Measurements from ENCODE around the gene ASCC3. TPM values are rescaled to one million over a fixed set of nuclear protein-coding genes. Genes with fewer than 3 reads are reported as not detected.

ASCC3 gene
- total RNA-seq, 2 experiments from 2014 or later: 28.5 to 47.5 TPM

DNA sequence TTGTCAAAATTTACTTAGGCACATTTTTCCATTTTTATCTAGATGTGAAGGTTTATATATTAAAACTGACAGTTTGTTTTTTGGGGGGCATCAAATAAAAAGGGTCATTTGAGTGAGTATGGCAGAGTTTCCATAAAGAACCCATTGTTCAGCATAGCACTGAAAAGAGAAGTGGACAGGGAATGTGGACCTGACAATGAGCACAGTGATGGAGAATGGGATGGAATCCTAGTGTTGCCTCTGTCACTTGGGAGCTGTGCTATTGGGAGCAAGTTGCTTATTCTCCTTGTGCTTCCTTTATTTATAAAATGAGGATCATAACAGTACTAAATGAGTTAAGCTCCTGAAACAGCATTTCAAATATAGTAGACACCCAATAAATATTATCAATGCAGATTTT, 285.7 kb downstream of the ASCC3 start:
- Histone ChIP-seq H3K79me2 (ENCODE audit: insufficient read depth, low read depth, low read length) (no peaks in the 10 kb centered on the region), H3K9me2 (ENCODE audit: insufficient read depth, low read length) (no peaks in the 10 kb centered on the region), H3K4me2 (ENCODE audit: low read length) (no peak overlapping the region), H3K4me1 (ENCODE audit: insufficient read depth, low read length, poor library complexity, severe bottlenecking) (no peaks in the 10 kb centered on the region), H3K27ac (ENCODE audit: low read depth, low read length, poor library complexity, severe bottlenecking) (no peak overlapping the region), H3K9me3 (ENCODE audit: low read length) (no peaks in the 10 kb centered on the region), H3K4me3 (ENCODE audit: low read depth, low read length, poor library complexity, severe bottlenecking) (no peak overlapping the region), H3K36me3 (ENCODE audit: insufficient read depth, low read length) (no peaks in the 10 kb centered on the region), H4K20me1 (ENCODE audit: insufficient read depth, low read length) (no peaks in the 10 kb centered on the region), H2AFZ (ENCODE audit: low read length) (no peak overlapping the region)
- TF ChIP-seq, protein P1, sequence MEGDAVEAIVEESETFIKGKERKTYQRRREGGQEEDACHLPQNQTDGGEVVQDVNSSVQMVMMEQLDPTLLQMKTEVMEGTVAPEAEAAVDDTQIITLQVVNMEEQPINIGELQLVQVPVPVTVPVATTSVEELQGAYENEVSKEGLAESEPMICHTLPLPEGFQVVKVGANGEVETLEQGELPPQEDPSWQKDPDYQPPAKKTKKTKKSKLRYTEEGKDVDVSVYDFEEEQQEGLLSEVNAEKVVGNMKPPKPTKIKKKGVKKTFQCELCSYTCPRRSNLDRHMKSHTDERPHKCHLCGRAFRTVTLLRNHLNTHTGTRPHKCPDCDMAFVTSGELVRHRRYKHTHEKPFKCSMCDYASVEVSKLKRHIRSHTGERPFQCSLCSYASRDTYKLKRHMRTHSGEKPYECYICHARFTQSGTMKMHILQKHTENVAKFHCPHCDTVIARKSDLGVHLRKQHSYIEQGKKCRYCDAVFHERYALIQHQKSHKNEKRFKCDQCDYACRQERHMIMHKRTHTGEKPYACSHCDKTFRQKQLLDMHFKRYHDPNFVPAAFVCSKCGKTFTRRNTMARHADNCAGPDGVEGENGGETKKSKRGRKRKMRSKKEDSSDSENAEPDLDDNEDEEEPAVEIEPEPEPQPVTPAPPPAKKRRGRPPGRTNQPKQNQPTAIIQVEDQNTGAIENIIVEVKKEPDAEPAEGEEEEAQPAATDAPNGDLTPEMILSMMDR (conservative IDR thresholded peaks at IDR 0.05; ENCODE audit: low read length): no peak
- no peak for TF ChIP-seq EZH2phosphoT487 (IDR thresholded peaks at IDR 0.05; ENCODE audit: borderline replicate concordance, low read depth, low read length)
- intact Hi-C loops (cut with micrococcal nuclease; ENCODE audit: unreplicated experiment): no loop called here
- ChIA-PET POLR2A (interaction anchor here (0.6 kb wide), 1 partner anchor 384 kb away, joined by 3 read pairs; no protein-coding TSS in a partner anchor), CTCF (ENCODE audit: unreplicated experiment) (no interaction called here)
- DNase-seq (ENCODE audit: low spot score): no peak
- BruUV-seq (replicated peaks): no TSS peak

DNA sequence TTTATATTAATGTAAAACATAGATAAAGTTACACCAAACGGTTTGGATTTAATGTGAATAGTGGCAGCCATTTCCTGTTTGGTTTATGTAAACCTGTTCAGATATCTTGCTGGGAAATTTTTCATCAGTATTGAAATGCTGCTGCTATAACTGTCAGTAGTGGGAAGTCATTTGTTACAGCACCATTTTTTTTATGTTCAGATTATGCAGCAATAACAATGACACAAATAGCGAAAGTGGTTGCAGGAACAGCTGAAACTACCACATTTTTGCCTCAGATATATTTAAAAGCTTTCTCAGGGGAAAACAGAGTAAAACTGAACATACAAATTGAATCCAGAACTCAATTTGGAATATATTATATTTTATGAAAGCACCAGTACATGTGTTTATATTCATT, 287.6 kb downstream of the ASCC3 start:
- POLR2A ChIA-PET: interaction anchor here (2.4 kb wide), 1 partner anchor 12 kb away, joined by 6 read pairs; no protein-coding TSS in a partner anchor
- H3K9me2 ChIP-seq (ENCODE audit: insufficient read depth, low read length): no peaks in the 10 kb centered on the region
- no TSS peak for BruUV-seq (replicated peaks)
- H3K9me3 ChIP-seq (ENCODE audit: low read length): no peaks in the 10 kb centered on the region
- H3K36me3 ChIP-seq (ENCODE audit: insufficient read depth, low read length): no peaks in the 10 kb centered on the region; the same call in 1 of the 2 replicates
- no peak for DNase-seq (ENCODE audit: low spot score)
- H3K27ac ChIP-seq (ENCODE audit: low read depth, low read length, poor library complexity, severe bottlenecking): no peak overlapping the region
- H2AFZ ChIP-seq (ENCODE audit: low read length): no peak overlapping the region
- no peaks in the 10 kb centered on the region for H3K79me2 ChIP-seq (ENCODE audit: insufficient read depth, low read depth, low read length)
- H3K4me2 ChIP-seq (ENCODE audit: low read length): no peak overlapping the region
- no peaks in the 10 kb centered on the region for H4K20me1 ChIP-seq (ENCODE audit: insufficient read depth, low read length)
- CTCF ChIA-PET (ENCODE audit: unreplicated experiment): no interaction called here
- intact Hi-C loops (cut with micrococcal nuclease; ENCODE audit: unreplicated experiment): no loop called here
- no peak overlapping the region for H3K4me3 ChIP-seq (ENCODE audit: low read depth, low read length, poor library complexity, severe bottlenecking)
- no peak for TF ChIP-seq EZH2phosphoT487 (IDR thresholded peaks at IDR 0.05; ENCODE audit: borderline replicate concordance, low read depth, low read length)
- TF ChIP-seq, protein P1 (conservative IDR thresholded peaks at IDR 0.05; ENCODE audit: low read length): no peak
- H3K4me1 ChIP-seq (ENCODE audit: insufficient read depth, low read length, poor library complexity, severe bottlenecking): no peaks in the 10 kb centered on the region

DNA sequence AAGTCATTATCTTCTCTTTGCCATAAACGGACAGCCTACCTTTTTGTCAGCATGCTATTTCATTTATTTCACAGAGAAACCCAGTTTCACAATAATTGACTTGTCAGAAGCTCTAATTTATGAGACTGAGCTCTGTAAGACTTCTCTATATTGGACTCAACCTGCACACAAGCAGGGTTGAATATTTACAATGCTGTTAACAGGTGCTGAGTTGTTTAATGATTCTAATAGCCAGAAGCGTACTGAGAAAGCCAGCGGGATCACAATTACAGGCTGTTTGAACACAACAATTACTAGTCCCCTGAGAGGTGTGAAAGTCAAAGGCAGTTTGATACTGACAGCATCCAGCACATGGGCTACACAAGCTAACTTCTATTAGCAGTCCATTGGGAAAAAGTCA, 288.2 kb downstream of the ASCC3 start:
- H3K36me3 ChIP-seq (ENCODE audit: insufficient read depth, low read length): peaks cover 3% of the 10 kb centered on the region
- ChIA-PET CTCF (ENCODE audit: unreplicated experiment) (no interaction called here), POLR2A (interaction anchor here (2.4 kb wide), 1 partner anchor 13 kb away, joined by 6 read pairs; no protein-coding TSS in a partner anchor)
- H3K4me3 ChIP-seq (ENCODE audit: low read depth, low read length, poor library complexity, severe bottlenecking): no peak overlapping the region
- H3K4me2 ChIP-seq (ENCODE audit: low read length): no peak overlapping the region
- no peak overlapping the region for H2AFZ ChIP-seq (ENCODE audit: low read length)
- no peaks in the 10 kb centered on the region for H3K79me2 ChIP-seq (ENCODE audit: insufficient read depth, low read depth, low read length)
- no peaks in the 10 kb centered on the region for H3K9me2 ChIP-seq (ENCODE audit: insufficient read depth, low read length)
- no peaks in the 10 kb centered on the region for H4K20me1 ChIP-seq (ENCODE audit: insufficient read depth, low read length)
- no TSS peak for BruUV-seq (replicated peaks)
- no peak for DNase-seq (ENCODE audit: low spot score)
- H3K4me1 ChIP-seq (ENCODE audit: insufficient read depth, low read length, poor library complexity, severe bottlenecking): no peaks in the 10 kb centered on the region
- H3K9me3 ChIP-seq (ENCODE audit: low read length): no peaks in the 10 kb centered on the region
- no peak overlapping the region for H3K27ac ChIP-seq (ENCODE audit: low read depth, low read length, poor library complexity, severe bottlenecking)
- TF ChIP-seq EZH2phosphoT487 (IDR thresholded peaks at IDR 0.05; ENCODE audit: borderline replicate concordance, low read depth, low read length): no peak
- TF ChIP-seq, protein P1 (conservative IDR thresholded peaks at IDR 0.05; ENCODE audit: low read length): no peak
- intact Hi-C loops (cut with micrococcal nuclease; ENCODE audit: unreplicated experiment): no loop called here

Data from OCI-LY7 (cell line).